H9 (cell line): ENCODE data around the gene LDB2. TPM values are rescaled to one million over a fixed set of nuclear protein-coding genes. Genes with fewer than 3 reads are reported as not detected.
A peak's percentile ranks its signal among the peaks of the same experiment; 100 is the strongest.

Experiments used
- DNase-seq: peaks from one replicate; pipeline ENCODE4 v3.0.0-alpha.2; 2017
- H2AFZ ChIP-seq: one replicate; pipeline ENCODE4 v1.6.1; 2013; ENCODE audit warnings: mild to moderate bottlenecking, low read length, control low read depth, moderate library complexity
- H2AK5ac ChIP-seq: 2 replicates; pipeline ENCODE4 v1.6.1; 2013; ENCODE audit warnings: low read length, control low read depth, mixed read lengths; ENCODE audit not compliant: insufficient read length
- H2BK120ac ChIP-seq: one replicate; pipeline ENCODE4 v1.6.1; 2013; ENCODE audit warnings: low read depth, mild to moderate bottlenecking, low read length, control low read depth, inconsistent platforms; ENCODE audit not compliant: poor library complexity, severe bottlenecking
- H2BK12ac ChIP-seq: 2 replicates; pipeline ENCODE4 v1.6.1; 2013; ENCODE audit warnings: low read length, control low read depth, mixed read lengths, low read depth; ENCODE audit not compliant: insufficient read length
- H2BK15ac ChIP-seq: 2 replicates; pipeline ENCODE4 v1.6.1; 2013; ENCODE audit warnings: low read depth, low read length, control low read depth
- H2BK20ac ChIP-seq: one replicate; pipeline ENCODE4 v1.6.1; 2013; ENCODE audit warnings: low read depth, mild to moderate bottlenecking, low read length, control low read depth, inconsistent platforms; ENCODE audit not compliant: poor library complexity, severe bottlenecking
- H2BK5ac ChIP-seq: 2 replicates; pipeline ENCODE4 v1.6.1; 2013; ENCODE audit warnings: low read length, control low read depth, mixed read lengths; ENCODE audit not compliant: insufficient read length
- H3K14ac ChIP-seq: 2 replicates; pipeline ENCODE4 v1.6.1; 2013; ENCODE audit warnings: low read length, control low read depth; ENCODE audit not compliant: insufficient read depth
- H3K18ac ChIP-seq: 2 replicates; pipeline ENCODE4 v1.6.1; 2013; ENCODE audit warnings: low read depth, mild to moderate bottlenecking, mixed read lengths, low read length, control low read depth; ENCODE audit not compliant: insufficient read length
- H3K23ac ChIP-seq: 2 replicates; pipeline ENCODE4 v1.6.1; 2013; ENCODE audit warnings: low read length, control low read depth, mixed read lengths, low read depth; ENCODE audit not compliant: insufficient read length
- H3K23me2 ChIP-seq: 2 replicates; pipeline ENCODE4 v1.6.1; 2013; ENCODE audit warnings: low read depth, mild to moderate bottlenecking, mixed read lengths, low read length, control low read depth; ENCODE audit not compliant: insufficient read length, poor library complexity, severe bottlenecking
- H3K27ac ChIP-seq: 2 replicates; pipeline ENCODE4 v1.5.1; 2013; ENCODE audit warnings: low read length, control low read depth, mixed read lengths, low read depth; ENCODE audit not compliant: insufficient read length
- H3K27me3 ChIP-seq: 2 replicates; pipeline ENCODE4 v1.6.1; 2013; ENCODE audit warnings: low read length, control low read depth, inconsistent platforms; ENCODE audit not compliant: insufficient read depth
- H3K4ac ChIP-seq: 2 replicates; pipeline ENCODE4 v1.6.1; 2013; ENCODE audit warnings: low read depth, mild to moderate bottlenecking, control low read depth, inconsistent platforms, low read length, moderate library complexity
- H3K4me1 ChIP-seq: 2 replicates; pipeline ENCODE4 v1.6.1; 2013; ENCODE audit warnings: low read length, control low read depth, inconsistent platforms; ENCODE audit not compliant: insufficient read depth
- H3K4me2 ChIP-seq: 2 replicates; pipeline ENCODE4 v1.6.1; 2013; ENCODE audit warnings: low read length, control low read depth, mixed read lengths; ENCODE audit not compliant: insufficient read length, insufficient read depth
- H3K56ac ChIP-seq: 2 replicates; pipeline ENCODE4 v1.6.1; 2013; ENCODE audit warnings: low read depth, mild to moderate bottlenecking, mixed read lengths, low read length, control low read depth; ENCODE audit not compliant: insufficient read length
- H3K79me1 ChIP-seq: 2 replicates; pipeline ENCODE4 v1.6.1; 2013; ENCODE audit warnings: low read depth, mild to moderate bottlenecking, moderate library complexity, low read length, control low read depth, inconsistent platforms; ENCODE audit not compliant: insufficient read depth, poor library complexity, severe bottlenecking
- H3K79me2 ChIP-seq: 2 replicates; pipeline ENCODE4 v1.6.1; 2013; ENCODE audit warnings: low read length, control low read depth, inconsistent platforms; ENCODE audit not compliant: insufficient read depth
- H3K9ac ChIP-seq: 2 replicates; pipeline ENCODE4 v1.6.1; 2013; ENCODE audit warnings: low read length, control low read depth, mixed read lengths; ENCODE audit not compliant: insufficient read length; ENCODE audit errors: extremely low read depth
- H3K9me3 ChIP-seq: one replicate; pipeline ENCODE4 v1.6.1; 2013; ENCODE audit warnings: low read depth, low read length, inconsistent platforms; ENCODE audit not compliant: control insufficient read depth
- H3T11ph ChIP-seq: one replicate; pipeline ENCODE4 v1.6.1; 2013; ENCODE audit warnings: mild to moderate bottlenecking, low read length, control low read depth, inconsistent platforms
- H4K20me1 ChIP-seq: one replicate; pipeline ENCODE4 v1.6.1; 2013; ENCODE audit not compliant: control insufficient read depth, insufficient read length, insufficient read depth
- H4K5ac ChIP-seq: 2 replicates; pipeline ENCODE4 v1.6.1; 2013; ENCODE audit warnings: low read depth, mild to moderate bottlenecking, mixed read lengths, low read length, control low read depth; ENCODE audit not compliant: insufficient read length
- H4K8ac ChIP-seq: replicated peaks from 2 replicates; pipeline ENCODE4 v1.6.1; 2013; ENCODE audit warnings: low read length, control low read depth, mixed read lengths, low read depth; ENCODE audit not compliant: insufficient read length
- H4K91ac ChIP-seq: 2 replicates; pipeline ENCODE4 v1.6.1; 2013; ENCODE audit warnings: low read depth, mild to moderate bottlenecking, moderate library complexity, mixed read lengths, low read length, control low read depth; ENCODE audit not compliant: insufficient read length
- H3K27ac Mint-ChIP-seq, 3 experiments: 2 replicates in 2 of 3; 3 replicates in 1 of 3; pipeline ENCODE4 v1.8.0; 2020 to 2021; ENCODE audit warnings: mixed read lengths in 3 of 3, mild to moderate bottlenecking in 1 of 3, moderate library complexity in 1 of 3
- H3K27me3 Mint-ChIP-seq: 2 replicates; pipeline ENCODE4 v1.8.0; 2021; ENCODE audit warnings: low read depth, mild to moderate bottlenecking, moderate library complexity, mixed read lengths
- H3K36me3 Mint-ChIP-seq, 3 experiments: 2 replicates in 2 of 3; 3 replicates in 1 of 3; pipeline ENCODE4 v1.8.0; 2020 to 2021; ENCODE audit warnings: low read depth in 3 of 3, mixed read lengths in 3 of 3; ENCODE audit not compliant: insufficient read depth in 1 of 3
- H3K4me1 Mint-ChIP-seq, 2 experiments: 2 replicates each; pipeline ENCODE4 v1.8.0; 2020; ENCODE audit warnings: mixed read lengths in 2 of 2
- H3K4me3 Mint-ChIP-seq, 2 experiments: 2 replicates in 1 of 2; 3 replicates in 1 of 2; pipeline ENCODE4 v1.8.0; 2020 to 2021; ENCODE audit warnings: mild to moderate bottlenecking in 2 of 2, mixed read lengths in 2 of 2, moderate library complexity in 1 of 2
- H3K9me3 Mint-ChIP-seq, 2 experiments: 2 replicates in 1 of 2; 3 replicates in 1 of 2; pipeline ENCODE4 v1.8.0; 2020; ENCODE audit warnings: mild to moderate bottlenecking in 2 of 2, mixed read lengths in 2 of 2, moderate library complexity in 1 of 2
- CTCF ChIP-seq: fragments of 200-600 bp; sonication (generic); conservative IDR thresholded peaks from 3 replicates; pipeline ENCODE4 v1.8.0; 2021; ENCODE audit warnings: antibody characterized with exemption, mild to moderate bottlenecking
- WGBS: extraction: QIAGEN DNeasy Blood & Tissue Kit; methylation state at CpG from one replicate; pipeline ENCODE4 v1.1.7; 2013; ENCODE audit warnings: missing lambda C conversion rate, low lambda C conversion rate, mixed read lengths; ENCODE audit not compliant: insufficient read length; ENCODE audit errors: extremely low coverage; 5-methylcytosine and 5-hydroxymethylcytosine counted together
- total RNA-seq: library from RNA; stranded (reverse); gene quantifications from 2 replicates; pipeline ENCODE4 v1.2.1, GENCODE V29; 2021

The LDB2 gene
- total RNA-seq, 1 experiment from 2014 or later, result 22.5 TPM

GRCh38 chr4:16830081-16830480 is 68.4 kb downstream of the LDB2 start:
- Histone ChIP-seq H4K20me1 (no peaks in the 10 kb centered on the region), H3K9me3 (no peaks in the 10 kb centered on the region), H3T11ph (no peak overlapping the region), H3K4me2 (no peak overlapping the region), H2BK120ac (no peak overlapping the region), H3K18ac (no peak overlapping the region), H3K56ac (no peak overlapping the region), H4K8ac (no peak overlapping the region), H3K23me2 (no peaks in the 10 kb centered on the region), H3K23ac (no peak overlapping the region), H3K4me1 (peaks cover 20% of the 10 kb centered on the region), H3K14ac (no peak overlapping the region), H4K91ac (no peak overlapping the region), H2AFZ (no peak overlapping the region), H3K79me1 (no peaks in the 10 kb centered on the region), H2AK5ac (no peak overlapping the region), H2BK5ac (no peak overlapping the region), H3K4ac (no peak overlapping the region), H4K5ac (no peak overlapping the region), H2BK15ac (no peak overlapping the region), H2BK20ac (no peak overlapping the region), H3K9ac (no peak overlapping the region), H3K27me3 (no peaks in the 10 kb centered on the region), H3K27ac (no peak overlapping the region), H2BK12ac (no peak overlapping the region), H3K79me2 (no peaks in the 10 kb centered on the region)
- Mint-ChIP-seq H3K4me3 (no peak overlapping the region), H3K4me1 (peaks cover 45 to 50% of the 10 kb centered on the region in 2 experiments), H3K27ac (peak overlapping the region in 2 of 3 experiments; percentile 31 to 76; a peak in 1 of 7 replicates), H3K9me3 (no peaks in the 10 kb centered on the region), H3K27me3 (no peaks in the 10 kb centered on the region), H3K36me3 (peaks cover 0 to 4% (median 4%) of the 10 kb centered on the region in 3 experiments; a peak in 3 of 7 replicates)
- no CpG with 5 or more reads among the region's 3 CpGs for WGBS
- TF ChIP-seq CTCF, result no peak
- no peak for DNase-seq
